ENCODE data around the gene NELFCD.
A peak's percentile ranks its signal among the peaks of the same experiment; 100 is the strongest.
"Not testable (repeated sequence)": the region's sequence is repeated elsewhere in the genome, so short reads cannot be mapped to it uniquely, and the experiment has no call there.

Gene NELFCD

DNA sequence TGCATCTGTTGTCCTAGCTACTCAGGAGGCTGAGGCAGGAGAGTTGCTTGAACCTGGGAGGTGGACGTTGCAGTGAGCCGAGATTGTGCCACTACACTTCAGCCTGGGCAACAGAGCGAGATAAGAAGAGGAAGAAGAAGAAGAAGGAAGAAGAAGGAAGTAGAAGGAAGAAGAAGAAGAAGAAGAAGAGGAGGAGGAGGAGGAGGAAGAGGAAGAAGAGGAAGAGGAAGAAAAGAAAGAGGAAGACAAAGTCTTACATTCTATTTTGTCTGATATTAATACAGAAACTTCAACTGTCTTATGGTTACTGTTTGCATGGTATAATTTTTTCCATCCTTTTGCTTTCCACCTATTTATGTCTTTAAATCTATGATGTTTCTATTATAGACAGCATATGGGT is 7.2 kb upstream of the NELFCD start:
- no peak for DNase-seq

DNA sequence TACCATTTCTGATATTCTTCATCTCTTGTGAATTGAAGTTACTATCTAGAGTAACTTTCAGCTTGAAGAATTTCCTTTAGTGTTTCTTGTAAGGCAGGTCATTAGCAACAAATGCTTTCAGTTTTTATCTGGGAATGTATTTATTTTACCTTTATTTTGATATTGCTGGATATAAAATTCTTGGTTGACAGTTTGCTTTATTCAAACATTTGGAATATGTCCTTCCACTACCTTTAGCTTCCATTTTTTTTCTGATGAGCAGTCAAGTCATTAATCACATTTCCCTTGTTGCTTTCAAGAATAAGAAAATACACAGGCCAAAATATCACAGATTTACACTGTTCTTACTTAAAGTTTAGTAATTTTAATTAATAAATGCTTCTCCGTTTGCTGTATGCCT is 5.7 kb upstream of the NELFCD start:
- DNase-seq = no peak

DNA sequence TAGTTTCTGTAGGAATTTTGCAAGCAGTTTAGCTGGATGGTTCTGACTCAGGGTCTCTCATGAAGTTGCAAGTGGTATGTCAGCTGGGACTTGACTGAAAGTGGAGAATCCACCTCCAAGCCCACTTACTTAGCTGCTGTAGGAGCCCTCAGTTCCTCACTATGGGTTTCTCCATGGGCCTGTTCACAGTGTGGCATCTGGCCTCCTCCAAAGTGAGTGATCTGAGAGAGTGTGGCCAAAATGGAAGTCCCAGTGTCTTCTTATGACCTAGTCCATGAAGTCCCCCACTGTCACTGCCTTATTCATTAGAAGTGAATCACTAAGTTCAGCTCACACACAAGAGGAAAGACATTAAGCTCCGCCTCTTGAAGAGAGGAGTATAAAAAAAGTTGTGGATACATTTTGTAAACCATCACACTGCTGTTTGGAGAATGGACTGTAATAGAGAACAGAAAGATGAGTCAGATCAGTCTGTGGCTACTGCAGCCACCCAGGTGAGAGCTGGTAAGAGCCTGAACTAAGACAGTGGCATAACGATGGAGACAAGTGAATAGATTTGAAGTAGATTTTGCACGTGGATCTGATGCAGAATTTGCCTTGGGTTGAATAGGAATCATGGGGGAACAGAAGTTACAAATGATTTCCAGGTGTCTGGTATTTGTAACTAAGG is 4.9 kb upstream of the NELFCD start:
- DNase-seq = peak; percentile 30

DNA sequence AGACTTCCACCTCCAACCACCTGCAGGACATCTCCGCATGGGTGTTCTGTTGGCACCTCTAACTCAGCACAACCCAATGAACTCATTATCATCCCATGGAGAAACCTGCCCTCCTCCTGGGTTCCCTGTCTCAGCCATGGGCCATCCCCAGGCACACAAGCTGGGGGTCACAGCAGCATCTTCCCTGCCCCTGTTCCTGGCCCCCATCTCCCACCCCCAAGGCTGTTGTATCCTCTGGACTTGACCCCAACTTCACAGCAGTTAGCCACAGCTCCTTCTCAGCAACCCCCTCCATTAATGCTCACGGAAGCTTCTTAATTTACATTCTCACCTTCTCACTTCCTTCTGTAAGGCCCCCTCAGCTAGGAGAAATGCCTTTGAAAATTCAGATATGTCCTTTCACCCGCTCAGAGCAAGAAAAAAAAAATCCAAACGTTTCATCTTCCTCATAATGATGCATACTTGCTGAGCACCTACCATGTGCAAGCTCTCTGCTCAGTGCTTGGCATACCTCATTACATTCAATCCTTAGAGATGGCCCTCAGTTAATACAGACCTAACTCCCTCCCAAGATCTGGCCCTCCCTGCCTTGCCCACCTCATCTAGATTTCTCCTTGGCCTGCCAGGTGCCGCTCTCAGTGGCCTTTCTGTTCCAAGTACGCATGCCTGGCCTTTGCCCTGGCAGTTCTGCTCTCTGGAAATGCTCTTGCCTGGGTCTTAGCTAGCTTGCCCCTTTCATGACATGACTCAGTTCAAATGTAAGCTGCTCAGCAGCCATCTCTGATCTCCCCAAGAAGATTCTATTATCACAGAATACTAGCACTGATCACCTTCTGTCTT is 2.5 kb upstream of the NELFCD start:
- no peak for DNase-seq

DNA sequence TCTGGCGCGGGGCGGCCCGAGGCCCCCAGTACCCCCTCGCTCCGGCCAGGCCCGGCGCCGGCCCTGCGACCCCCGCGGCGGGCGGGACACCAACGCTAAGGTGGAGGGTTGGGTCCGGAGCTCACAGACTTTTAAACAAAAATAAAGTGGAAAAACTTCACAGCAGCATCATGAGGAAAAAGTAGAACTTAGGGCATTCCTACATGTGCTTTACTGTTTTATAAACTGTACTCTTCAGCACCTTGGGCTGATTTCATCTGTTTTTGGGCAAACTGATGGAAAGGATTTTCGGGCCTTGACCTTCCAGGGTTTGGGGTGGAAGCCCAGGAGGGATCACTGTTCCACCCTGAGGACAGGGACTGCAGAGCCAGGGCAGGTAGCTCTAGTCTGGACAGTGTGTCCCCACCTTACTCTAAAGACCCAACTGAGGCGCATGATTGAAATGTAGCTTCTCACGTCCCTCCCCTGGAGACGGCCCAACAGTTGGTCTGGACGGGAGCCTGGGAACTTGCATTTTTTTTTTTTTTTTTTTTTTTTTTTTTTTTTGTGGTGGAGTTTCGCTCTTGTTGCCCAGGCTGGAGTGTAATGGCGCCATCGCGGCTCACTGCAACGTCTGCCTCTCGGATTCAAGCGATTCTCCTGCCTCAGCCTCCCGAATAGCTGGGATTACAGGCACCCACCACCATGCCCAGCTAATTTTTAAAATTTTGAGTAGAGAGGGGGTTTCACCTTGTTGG is 740 bp downstream of the NELFCD start:
- no peak for DNase-seq

DNA sequence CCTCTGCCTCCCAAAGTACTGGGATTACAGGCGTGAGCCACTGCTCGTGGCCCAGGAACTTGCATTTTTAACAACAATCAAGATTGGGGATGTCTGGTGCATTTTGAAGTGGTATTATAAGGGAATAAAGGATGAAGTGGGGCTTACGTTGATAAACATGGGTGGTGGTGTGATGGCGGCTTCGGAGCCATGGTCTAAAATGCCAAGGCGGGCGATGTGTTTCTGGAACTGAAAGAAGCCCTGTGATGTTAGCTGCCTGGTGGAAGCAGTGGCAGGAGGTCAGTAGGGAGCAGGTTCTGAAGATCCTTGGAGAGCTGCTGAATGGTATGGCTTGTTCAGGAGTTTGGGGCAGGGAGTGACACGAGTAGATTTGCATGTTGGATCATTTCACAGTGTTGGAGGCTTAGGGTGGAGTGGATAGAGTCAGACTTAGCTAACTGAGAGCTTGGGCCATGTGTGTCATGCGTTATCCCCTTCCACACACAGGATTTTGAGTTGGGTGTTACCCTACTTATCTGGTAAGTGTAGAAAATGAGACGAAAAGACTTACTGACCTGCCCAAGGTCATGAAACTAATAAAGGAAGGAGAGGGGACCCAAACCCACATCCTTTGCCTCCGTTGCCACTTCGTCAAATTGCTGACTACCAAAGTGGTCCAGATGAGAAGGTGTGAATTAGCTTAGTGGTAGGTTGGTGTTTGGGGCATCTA is 1.5 kb downstream of the NELFCD start:
- DNase-seq = no peak

DNA sequence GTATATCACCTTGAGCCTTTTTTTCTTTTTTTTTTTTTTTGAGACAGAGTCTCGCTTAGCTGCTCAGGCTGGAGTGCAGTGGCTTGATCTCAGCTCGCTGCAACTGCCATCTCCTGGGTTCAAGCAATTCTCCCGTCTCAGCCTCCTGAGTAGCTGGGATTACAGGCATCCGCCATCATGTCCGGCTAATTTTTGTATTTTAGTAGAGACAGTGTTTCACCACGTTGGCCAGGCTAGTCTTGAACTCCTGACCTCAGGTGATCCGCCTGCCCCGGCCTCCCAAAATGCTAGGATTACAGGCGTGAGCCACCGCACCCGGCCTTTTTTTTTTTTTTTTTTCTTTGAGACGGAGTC is 2.0 kb downstream of the NELFCD start:
- not testable (repeated sequence) for DNase-seq

DNA sequence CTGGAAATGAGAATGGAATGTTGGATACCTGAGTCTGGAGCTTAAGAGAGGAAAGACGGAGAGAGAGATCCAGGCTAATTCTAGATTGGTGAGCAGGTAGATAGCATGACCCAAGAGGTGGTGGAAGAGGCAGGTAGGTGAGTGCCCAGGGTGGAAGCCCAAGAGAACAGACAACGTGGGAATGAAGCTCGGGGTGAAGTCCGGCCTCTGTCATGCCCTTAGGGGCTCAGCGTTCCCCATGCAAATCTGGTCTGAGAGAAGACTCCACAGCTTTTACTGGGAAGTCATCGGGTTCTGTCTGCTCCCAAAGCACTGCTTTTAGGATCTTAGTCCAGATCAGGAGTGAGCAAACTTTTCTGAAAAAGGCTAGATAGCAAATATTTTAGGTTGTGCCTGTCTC is 3.6 kb downstream of the NELFCD start:
- DNase-seq = no peak

DNA sequence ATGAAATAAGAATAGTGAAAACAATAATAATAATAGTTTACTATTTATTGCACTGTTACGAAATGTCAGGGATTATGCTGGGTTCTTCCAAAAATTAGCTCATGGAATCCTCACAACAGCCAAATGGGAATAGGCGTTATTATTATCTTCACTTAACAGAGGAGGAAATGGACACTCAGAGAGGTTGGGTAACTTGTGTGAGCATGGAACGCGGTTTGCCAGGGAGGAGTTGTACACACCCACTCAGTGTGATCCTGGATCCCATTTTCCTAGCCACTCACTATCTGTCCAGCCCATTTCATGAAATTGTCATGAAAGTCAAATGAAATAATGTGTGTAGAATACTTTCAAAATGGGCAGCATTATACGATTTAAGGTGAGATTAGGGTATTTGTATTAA is 4.6 kb downstream of the NELFCD start:
- no peak for DNase-seq

DNA sequence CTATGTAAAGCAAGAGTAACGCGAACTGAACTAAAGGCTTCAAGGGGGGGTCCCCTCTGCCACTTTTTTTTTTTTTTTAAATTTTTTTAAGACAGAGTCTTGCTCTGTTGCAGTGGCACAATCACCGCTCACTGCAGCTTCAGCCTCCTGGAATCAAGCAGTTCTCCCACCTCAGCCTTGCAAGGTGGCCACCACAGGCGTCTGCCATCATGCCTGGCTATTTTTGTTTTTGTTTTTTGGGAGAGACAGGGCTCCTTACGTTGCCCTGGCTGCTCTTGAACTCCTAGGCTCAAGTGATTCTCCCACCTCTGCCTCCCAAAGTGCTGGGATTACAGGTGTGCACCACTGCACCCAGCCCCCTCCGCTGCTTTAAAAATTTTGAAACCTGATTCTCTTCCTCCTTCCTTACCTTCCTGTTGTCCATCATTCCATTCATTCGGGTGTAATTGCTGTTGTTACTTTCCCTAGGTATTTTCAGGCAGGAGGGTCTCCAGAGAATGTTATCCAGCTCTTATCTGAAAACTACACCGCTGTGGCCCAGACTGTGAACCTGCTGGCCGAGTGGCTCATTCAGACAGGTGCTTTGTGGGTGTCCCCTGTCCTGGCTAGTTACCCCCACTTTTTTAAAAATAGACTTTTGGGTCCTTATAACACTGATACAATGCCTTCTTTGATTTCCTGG is 5.4 kb downstream of the NELFCD start:
- no peak for DNase-seq

DNA sequence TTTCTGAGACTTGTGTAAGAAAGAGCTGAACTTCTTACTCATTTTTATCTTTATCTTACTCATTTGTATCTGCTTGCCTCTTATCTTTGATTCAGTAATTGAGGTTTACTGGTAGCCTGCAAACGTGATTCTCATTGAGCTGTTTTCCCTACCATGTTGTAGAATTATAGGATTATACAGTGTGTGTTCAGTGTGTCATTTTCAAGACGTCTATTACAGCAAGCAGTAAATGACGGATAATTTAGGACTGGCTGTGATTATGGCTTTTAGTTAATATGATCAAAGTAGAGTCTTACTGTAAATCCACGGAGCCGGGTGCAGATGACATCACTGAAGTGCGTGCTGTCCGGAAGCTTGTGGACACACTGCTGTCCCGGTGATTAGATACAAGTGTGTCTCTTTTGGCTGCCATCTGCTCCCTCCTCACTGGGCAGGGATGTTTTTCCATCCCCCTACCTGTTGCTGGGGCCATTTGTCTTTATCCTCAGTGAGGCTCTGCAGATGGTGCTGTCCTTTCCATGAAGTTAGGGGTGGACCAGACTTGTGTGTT is 6.0 kb downstream of the NELFCD start:
- no peak for DNase-seq

DNA sequence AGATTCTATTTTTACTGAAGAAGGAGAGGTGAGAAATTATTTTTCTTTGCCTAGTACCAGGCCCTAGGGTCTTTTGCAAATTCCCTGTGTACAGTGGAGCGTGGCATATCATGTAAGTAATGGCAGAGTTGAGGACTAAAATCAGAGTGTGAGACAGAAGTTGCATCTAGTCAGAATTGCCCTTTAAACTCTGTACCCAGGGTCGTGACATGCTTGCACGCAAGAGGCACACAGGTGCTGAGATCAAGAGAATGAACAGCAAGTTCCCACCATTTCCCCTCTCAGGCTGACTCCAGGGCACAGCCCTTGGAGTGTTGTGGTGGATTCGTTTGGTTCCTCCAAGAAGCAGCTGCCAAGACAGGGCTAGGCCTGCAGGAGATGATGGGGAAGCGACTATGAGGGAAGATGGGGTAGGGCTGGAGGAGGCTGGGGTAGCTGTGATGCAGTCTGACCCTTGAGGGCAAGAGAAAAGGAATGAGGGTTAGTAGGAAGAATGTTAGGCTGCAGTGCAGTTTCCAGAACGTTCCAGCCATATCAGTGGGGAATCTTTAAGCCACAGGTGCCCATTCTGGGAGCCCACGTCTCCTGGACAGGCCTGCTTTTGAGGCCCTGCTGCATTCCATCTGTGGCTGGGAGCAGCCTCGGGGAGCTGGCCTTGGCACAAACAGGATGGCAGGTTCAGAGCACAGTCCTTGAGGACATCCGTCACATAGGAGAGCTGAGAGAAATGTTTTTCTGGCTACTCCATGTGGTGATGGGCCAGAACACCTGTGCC is 6.9 kb downstream of the NELFCD start:
- no peak for DNase-seq

DNA sequence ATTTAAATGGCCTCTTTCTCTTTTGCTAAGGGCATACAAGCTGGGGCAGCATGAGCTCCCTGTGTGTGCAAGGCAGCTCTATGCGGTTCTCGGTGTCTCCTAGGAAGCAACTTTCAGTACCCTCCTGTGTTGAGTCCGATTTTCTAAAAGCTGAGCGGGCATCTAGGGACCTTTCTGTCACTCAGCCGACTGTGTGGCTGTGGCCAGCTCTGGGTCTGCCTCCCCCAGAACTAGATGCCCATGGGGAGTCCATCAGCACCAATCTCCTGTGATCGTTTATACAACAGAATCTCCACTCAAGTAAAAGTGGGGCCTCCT is 7.5 kb downstream of the NELFCD start:
- no peak for DNase-seq

DNA sequence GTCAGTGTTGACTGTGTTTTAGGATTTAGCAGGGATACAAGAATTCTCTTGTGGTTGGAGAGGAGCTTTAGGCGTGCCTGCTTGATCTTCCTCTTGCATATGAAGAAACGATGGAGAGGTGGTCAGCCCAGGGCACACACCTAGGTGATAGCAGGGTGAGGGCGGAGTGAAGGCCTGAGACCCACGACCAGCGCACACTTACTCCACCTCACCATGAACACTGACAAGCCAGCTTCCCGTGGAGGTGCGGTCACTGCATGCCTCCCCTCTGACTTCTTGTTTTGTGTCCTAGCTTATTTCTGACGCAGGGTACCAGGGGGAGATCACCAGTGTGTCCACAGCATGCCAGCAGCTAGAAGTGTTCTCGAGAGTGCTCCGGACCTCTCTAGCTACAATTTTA is 8.1 kb downstream of the NELFCD start:
- DNase-seq = no peak

DNA sequence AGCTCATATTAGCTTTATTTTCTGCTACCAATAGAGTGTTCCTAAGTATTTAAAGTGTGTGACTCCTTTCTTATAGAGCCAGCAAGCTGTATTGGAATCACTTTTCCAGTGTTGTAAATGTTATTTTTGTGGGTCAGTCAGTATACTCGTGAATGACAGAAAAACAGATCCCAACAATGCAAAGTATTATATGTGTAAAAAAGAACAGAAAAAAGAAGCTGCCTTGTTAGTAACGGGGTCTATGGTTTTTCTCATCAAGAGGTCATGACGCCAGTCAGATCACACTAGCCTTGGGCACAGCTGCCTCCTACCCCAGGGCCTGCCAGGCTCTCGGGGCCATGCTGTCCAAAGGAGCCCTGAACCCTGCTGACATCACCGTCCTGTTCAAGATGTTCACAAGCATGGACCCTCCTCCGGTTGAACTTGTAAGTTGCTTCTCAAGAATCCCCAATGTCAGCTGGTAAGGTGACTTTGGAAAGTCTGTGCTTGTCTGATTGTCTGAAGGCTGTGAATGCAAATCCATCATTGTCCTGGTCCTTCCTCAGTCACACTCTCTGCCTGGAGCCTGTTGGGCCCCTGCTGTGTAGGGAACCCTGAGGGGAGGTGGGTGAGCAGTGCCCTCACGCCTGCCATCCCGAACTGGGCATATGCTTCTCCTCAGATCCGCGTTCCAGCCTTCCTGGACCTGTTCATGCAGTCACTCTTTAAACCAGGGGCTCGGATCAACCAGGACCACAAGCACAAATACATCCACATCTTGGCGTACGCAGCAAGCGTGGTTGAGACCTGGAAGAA is 9.8 kb downstream of the NELFCD start:
- DNase-seq = no peak

DNA sequence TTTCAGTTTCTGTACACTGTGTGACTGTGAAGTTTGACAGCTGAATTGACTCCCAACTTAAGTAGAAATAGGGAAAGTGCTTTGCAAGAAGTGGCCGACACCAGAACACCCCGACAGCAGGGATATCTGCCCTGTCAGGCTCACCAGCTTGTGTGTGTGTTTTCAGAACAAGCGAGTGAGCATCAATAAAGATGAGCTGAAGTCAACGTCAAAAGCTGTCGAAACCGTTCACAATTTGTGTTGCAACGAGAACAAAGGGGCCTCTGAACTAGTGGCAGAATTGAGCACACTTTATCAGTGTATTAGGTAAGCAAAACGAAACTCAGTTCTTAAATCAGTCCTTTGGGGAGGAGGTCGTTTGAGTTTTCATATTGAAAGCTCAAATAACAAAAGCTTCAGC is 10.7 kb downstream of the NELFCD start:
- no peak for DNase-seq

DNA sequence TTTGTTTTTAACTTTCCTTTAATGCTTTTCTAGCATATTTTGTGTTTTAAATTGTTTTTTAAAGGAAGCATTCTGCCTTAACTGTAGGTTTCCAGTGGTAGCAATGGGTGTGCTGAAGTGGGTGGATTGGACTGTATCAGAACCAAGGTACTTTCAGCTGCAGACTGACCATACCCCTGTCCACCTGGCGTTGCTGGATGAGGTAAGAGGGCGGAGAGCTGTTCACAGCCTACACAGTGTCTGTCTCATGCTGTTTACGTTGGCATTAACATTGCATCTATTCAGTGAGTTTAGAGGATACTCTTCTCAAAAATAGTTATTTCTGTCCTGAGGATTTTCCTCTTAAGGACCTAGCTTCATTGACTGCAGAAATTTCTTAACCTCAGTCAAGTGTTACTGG is 11.9 kb downstream of the NELFCD start:
- DNase-seq = no peak

DNA sequence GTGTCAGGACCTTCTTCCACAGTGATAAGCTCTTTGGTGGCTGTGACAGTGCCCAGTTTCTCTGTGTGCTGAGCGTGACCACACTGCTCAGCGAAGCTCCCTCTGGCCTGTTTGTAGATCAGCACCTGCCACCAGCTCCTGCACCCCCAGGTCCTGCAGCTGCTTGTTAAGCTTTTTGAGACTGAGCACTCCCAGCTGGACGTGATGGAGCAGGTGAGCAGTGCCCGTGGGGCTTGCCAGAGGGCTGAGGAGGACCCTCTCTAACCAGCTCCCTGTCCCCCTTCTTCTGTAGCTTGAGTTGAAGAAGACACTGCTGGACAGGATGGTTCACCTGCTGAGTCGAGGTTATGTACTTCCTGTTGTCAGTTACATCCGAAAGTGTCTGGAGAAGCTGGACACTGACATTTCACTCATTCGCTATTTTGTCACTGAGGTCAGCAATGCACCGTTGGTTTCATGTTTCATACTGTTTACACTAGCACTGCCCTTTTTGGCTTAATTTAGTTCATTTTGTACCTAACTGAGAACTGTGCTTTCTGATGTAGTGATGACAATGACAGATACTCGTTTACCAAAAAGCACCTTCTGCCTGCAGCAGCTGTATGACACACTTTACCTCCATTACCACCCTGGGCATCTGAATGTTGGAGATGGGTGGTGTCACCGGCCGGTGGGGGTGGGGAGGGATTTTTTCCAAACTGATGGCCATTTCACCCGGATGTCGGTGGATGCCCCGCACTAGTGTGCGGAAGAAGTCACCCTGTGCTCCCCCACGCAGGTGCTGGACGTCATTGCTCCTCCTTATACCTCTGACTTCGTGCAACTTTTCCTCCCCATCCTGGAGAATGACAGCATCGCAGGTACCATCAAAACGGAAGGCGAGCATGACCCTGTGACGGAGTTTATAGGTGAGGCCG is 12.5 kb downstream of the NELFCD start:
- DNase-seq = no peak

DNA sequence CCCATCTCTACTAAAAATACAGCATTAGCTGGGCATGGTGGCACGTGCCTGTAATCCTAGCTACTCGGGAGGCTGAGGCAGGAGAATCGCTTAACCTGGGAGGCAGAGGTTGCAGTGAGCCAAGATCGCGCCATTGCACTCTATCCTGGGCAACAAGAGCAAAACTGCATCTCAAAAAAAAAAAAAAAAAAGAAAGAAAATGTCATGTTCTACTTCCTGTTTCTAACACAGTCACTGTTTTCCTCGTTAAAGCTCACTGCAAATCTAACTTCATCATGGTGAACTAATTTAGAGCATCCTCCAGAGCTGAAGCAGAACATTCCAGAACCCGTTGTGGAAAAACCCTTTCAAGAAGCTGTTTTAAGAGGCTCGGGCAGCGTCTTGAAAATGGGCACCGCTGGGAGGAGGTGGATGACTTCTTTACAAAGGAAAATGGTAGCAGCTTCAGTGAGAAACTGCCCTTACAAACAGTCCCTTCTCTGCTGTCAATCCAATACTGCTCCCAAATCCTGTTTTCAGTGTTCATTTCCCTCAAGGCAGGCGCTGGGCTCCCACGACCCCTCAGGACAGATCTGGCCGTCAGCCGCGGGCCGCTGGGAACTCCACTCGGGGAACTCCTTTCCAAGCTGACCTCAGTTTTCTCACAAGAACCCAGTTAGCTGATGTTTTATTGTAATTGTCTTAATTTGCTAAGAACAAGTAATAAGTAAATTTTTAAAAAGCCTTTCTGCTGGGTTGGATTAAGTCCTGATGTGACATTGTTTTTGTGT is 13.5 kb downstream of the NELFCD start:
- no peak for DNase-seq

Data from suppressor macrophage treated with lipopolysaccharide for 4 hours (primary cell).